Skeletal muscle satellite cell (primary cell): ENCODE results near the gene STK16.

Experiments
- H3K27me3 ChIP-seq: 2 replicates; pipeline ENCODE4 v1.7.0; 2013; ENCODE audit warnings: low read length; ENCODE audit not compliant: control insufficient read depth, insufficient read depth
- H3K36me3 ChIP-seq: 2 replicates; pipeline ENCODE4 v1.7.0; 2013; ENCODE audit warnings: mild to moderate bottlenecking, control low read depth, low read length; ENCODE audit not compliant: insufficient read depth
- H3K4me1 ChIP-seq: 2 replicates; pipeline ENCODE4 v1.7.0; 2013; ENCODE audit warnings: low read length; ENCODE audit not compliant: control insufficient read depth, insufficient read depth
- H3K4me2 ChIP-seq: 2 replicates; pipeline ENCODE4 v1.7.0; 2013; ENCODE audit warnings: mild to moderate bottlenecking, low read length
- H3K4me3 ChIP-seq: 2 replicates; pipeline ENCODE4 v1.7.0; 2013; ENCODE audit warnings: low read length
- H3K9ac ChIP-seq: 2 replicates; pipeline ENCODE4 v1.7.0; 2013; ENCODE audit warnings: mild to moderate bottlenecking, low read depth, low read length, moderate library complexity
- H3K9me3 ChIP-seq: replicated peaks from 2 replicates; pipeline ENCODE4 v1.7.0; 2013; ENCODE audit warnings: mild to moderate bottlenecking, control low read depth, low read length

The STK16 gene

GRCh38 chr2:219207134-219207883 is 38.0 kb upstream of the STK16 start:
- peak overlapping the region; percentile 97 for H3K4me2 ChIP-seq
- H3K27me3 ChIP-seq, result no peaks in the 10 kb centered on the region
- H3K36me3 ChIP-seq, result peaks cover 36% of the 10 kb centered on the region
- no peaks in the 10 kb centered on the region for H3K9me3 ChIP-seq
- peaks cover 19% of the 10 kb centered on the region for H3K4me1 ChIP-seq
- H3K4me3 ChIP-seq, result peak overlapping the region; percentile 86
- peak overlapping the region; percentile 83 for H3K9ac ChIP-seq

GRCh38 chr2:219207884-219208740 is 37.2 kb upstream of the STK16 start:
- Histone ChIP-seq H3K4me2 (peak overlapping the region; percentile 97), H3K4me3 (peak overlapping the region; percentile 86), H3K27me3 (no peaks in the 10 kb centered on the region), H3K36me3 (peaks cover 44% of the 10 kb centered on the region), H3K4me1 (peaks cover 19% of the 10 kb centered on the region), H3K9me3 (no peaks in the 10 kb centered on the region), H3K9ac (peak overlapping the region; percentile 53)

GRCh38 chr2:219209236-219210195 is 35.8 kb upstream of the STK16 start:
- no peak overlapping the region for H3K4me2 ChIP-seq
- H3K4me3 ChIP-seq, result no peak overlapping the region
- H3K36me3 ChIP-seq, result peaks cover 58% of the 10 kb centered on the region
- H3K27me3 ChIP-seq, result no peaks in the 10 kb centered on the region
- H3K4me1 ChIP-seq, result peaks cover 19% of the 10 kb centered on the region
- H3K9me3 ChIP-seq, result no peaks in the 10 kb centered on the region
- H3K9ac ChIP-seq, result no peak overlapping the region

- Histone ChIP-seq H3K4me3 (no peak overlapping the region), H3K27me3 (no peaks in the 10 kb centered on the region), H3K4me1 (peaks cover 19% of the 10 kb centered on the region), H3K9me3 (no peaks in the 10 kb centered on the region), H3K9ac (no peak overlapping the region), H3K36me3 (peaks cover 62% of the 10 kb centered on the region), H3K4me2 (no peak overlapping the region)
Measured at GRCh38 chr2:219210196-219210885, 34.9 kb upstream of the STK16 start.

- Histone ChIP-seq H3K9me3 (no peaks in the 10 kb centered on the region), H3K9ac (no peak overlapping the region), H3K4me3 (no peak overlapping the region), H3K27me3 (no peaks in the 10 kb centered on the region), H3K4me1 (peaks cover 18% of the 10 kb centered on the region), H3K36me3 (peaks cover 62% of the 10 kb centered on the region), H3K4me2 (no peak overlapping the region)
Measured at GRCh38 chr2:219210886-219211362, 34.4 kb upstream of the STK16 start.

GRCh38 chr2:219213026-219213415 is 32.3 kb upstream of the STK16 start:
- Histone ChIP-seq H3K4me2 (no peak overlapping the region), H3K4me3 (no peak overlapping the region), H3K9ac (no peak overlapping the region), H3K9me3 (no peaks in the 10 kb centered on the region), H3K4me1 (peaks cover 18% of the 10 kb centered on the region), H3K27me3 (no peaks in the 10 kb centered on the region), H3K36me3 (peaks cover 65% of the 10 kb centered on the region)

GRCh38 chr2:219213486-219214071 is 31.7 kb upstream of the STK16 start:
- Histone ChIP-seq H3K27me3 (no peaks in the 10 kb centered on the region), H3K4me1 (peaks cover 18% of the 10 kb centered on the region), H3K9me3 (no peaks in the 10 kb centered on the region), H3K9ac (no peak overlapping the region), H3K4me2 (no peak overlapping the region), H3K36me3 (peaks cover 61% of the 10 kb centered on the region), H3K4me3 (no peak overlapping the region)

- no peak overlapping the region for H3K4me3 ChIP-seq
- H3K4me2 ChIP-seq, result no peak overlapping the region
- H3K36me3 ChIP-seq, result peaks cover 55% of the 10 kb centered on the region
- no peaks in the 10 kb centered on the region for H3K27me3 ChIP-seq
- peaks cover 24% of the 10 kb centered on the region for H3K4me1 ChIP-seq
- no peaks in the 10 kb centered on the region for H3K9me3 ChIP-seq
- no peak overlapping the region for H3K9ac ChIP-seq
Measured at GRCh38 chr2:219214141-219214540, 31.1 kb upstream of the STK16 start.

- no peak overlapping the region for H3K4me3 ChIP-seq
- H3K4me2 ChIP-seq, result no peak overlapping the region
- H3K27me3 ChIP-seq, result no peaks in the 10 kb centered on the region
- H3K9me3 ChIP-seq, result no peaks in the 10 kb centered on the region
- peaks cover 51% of the 10 kb centered on the region for H3K36me3 ChIP-seq
- no peak overlapping the region for H3K9ac ChIP-seq
- peaks cover 30% of the 10 kb centered on the region for H3K4me1 ChIP-seq
Measured at GRCh38 chr2:219214786-219215185, 30.5 kb upstream of the STK16 start.

GRCh38 chr2:219215871-219216534 is 29.3 kb upstream of the STK16 start:
- H3K4me3 ChIP-seq, result no peak overlapping the region
- H3K4me1 ChIP-seq, result peaks cover 31% of the 10 kb centered on the region
- peaks cover 50% of the 10 kb centered on the region for H3K36me3 ChIP-seq
- no peak overlapping the region for H3K4me2 ChIP-seq
- H3K9me3 ChIP-seq, result no peaks in the 10 kb centered on the region
- no peak overlapping the region for H3K9ac ChIP-seq
- H3K27me3 ChIP-seq, result no peaks in the 10 kb centered on the region
